ENCODE data around the gene GPC6.
A peak's percentile ranks its signal among the peaks of the same experiment; 100 is the strongest.
"Not testable (repeated sequence)": the region's sequence is repeated elsewhere in the genome, so short reads cannot be mapped to it uniquely, and the experiment has no call there.

Gene GPC6

GRCh38 chr13:93226623-93227279 lies at the start of gene GPC6:
Gene GPC6 (plus strand): TSS chr13:93226807.
- Histone ChIP-seq H3K36me3 (ENCODE audit: control insufficient read depth in 1 of 2, insufficient read depth in 2 of 2, low read length in 2 of 2) (no peaks in the 10 kb centered on the region), H3K27ac (ENCODE audit: low read length) (peak within 1 kb of the TSS; percentile 48), H3K4me1 (ENCODE audit: control insufficient read depth in 1 of 2, insufficient read depth in 2 of 2, low read length in 2 of 2) (peaks cover 0 to 24% of the 10 kb centered on the region in 2 donors), H3K4me3 (ENCODE audit: low read depth in 1 of 2, low read length in 2 of 2) (peak within 1 kb of the TSS; percentile 62 to 82), H3K9me3 (ENCODE audit: control insufficient read depth in 1 of 2, low read length in 2 of 2) (no peaks in the 10 kb centered on the region), H3K27me3 (ENCODE audit: low read depth, low read length) (peaks cover 7% of the 10 kb centered on the region)

GRCh38 chr13:93180356-93180969 lies 46.1 kb upstream of the GPC6 start:
- Histone ChIP-seq H3K36me3 (ENCODE audit: control insufficient read depth in 1 of 2, insufficient read depth in 2 of 2, low read length in 2 of 2) (no peaks in the 10 kb centered on the region), H3K27me3 (ENCODE audit: low read depth, low read length) (no peaks in the 10 kb centered on the region)

GRCh38 chr13:93182406-93182805 lies 44.2 kb upstream of the GPC6 start:
- H3K27me3 ChIP-seq (ENCODE audit: low read depth, low read length), result no peaks in the 10 kb centered on the region

More at GRCh38 chr13:93180356-93180969, 46.1 kb upstream of the GPC6 start:
- no peak overlapping the region for H3K4me3 ChIP-seq (ENCODE audit: low read depth in 1 of 2, low read length in 2 of 2)
- no peaks in the 10 kb centered on the region for H3K9me3 ChIP-seq (ENCODE audit: control insufficient read depth in 1 of 2, low read length in 2 of 2)
- H3K4me1 ChIP-seq (ENCODE audit: control insufficient read depth in 1 of 2, insufficient read depth in 2 of 2, low read length in 2 of 2), result no peaks in the 10 kb centered on the region
- H3K27ac ChIP-seq (ENCODE audit: low read length), result no peak overlapping the region

GRCh38 chr13:93183302-93183701 lies 43.3 kb upstream of the GPC6 start:
- no peak overlapping the region for H3K4me3 ChIP-seq (ENCODE audit: low read depth in 1 of 2, low read length in 2 of 2)
- no peaks in the 10 kb centered on the region for H3K36me3 ChIP-seq (ENCODE audit: control insufficient read depth in 1 of 2, insufficient read depth in 2 of 2, low read length in 2 of 2)
- no peaks in the 10 kb centered on the region for H3K27me3 ChIP-seq (ENCODE audit: low read depth, low read length)
- H3K4me1 ChIP-seq (ENCODE audit: control insufficient read depth in 1 of 2, insufficient read depth in 2 of 2, low read length in 2 of 2), result no peaks in the 10 kb centered on the region
- H3K9me3 ChIP-seq (ENCODE audit: control insufficient read depth in 1 of 2, low read length in 2 of 2), result no peaks in the 10 kb centered on the region
- H3K27ac ChIP-seq (ENCODE audit: low read length), result no peak overlapping the region

More at GRCh38 chr13:93182406-93182805, 44.2 kb upstream of the GPC6 start:
- Histone ChIP-seq H3K36me3 (ENCODE audit: control insufficient read depth in 1 of 2, insufficient read depth in 2 of 2, low read length in 2 of 2) (no peaks in the 10 kb centered on the region), H3K4me1 (ENCODE audit: control insufficient read depth in 1 of 2, insufficient read depth in 2 of 2, low read length in 2 of 2) (no peaks in the 10 kb centered on the region), H3K27ac (ENCODE audit: low read length) (no peak overlapping the region), H3K4me3 (ENCODE audit: low read depth in 1 of 2, low read length in 2 of 2) (no peak overlapping the region), H3K9me3 (ENCODE audit: control insufficient read depth in 1 of 2, low read length in 2 of 2) (no peaks in the 10 kb centered on the region)

- H3K27ac ChIP-seq (ENCODE audit: low read length), result no peak overlapping the region
- no peak overlapping the region for H3K4me3 ChIP-seq (ENCODE audit: low read depth in 1 of 2, low read length in 2 of 2)
- H3K36me3 ChIP-seq (ENCODE audit: control insufficient read depth in 1 of 2, insufficient read depth in 2 of 2, low read length in 2 of 2), result no peaks in the 10 kb centered on the region
- no peaks in the 10 kb centered on the region for H3K27me3 ChIP-seq (ENCODE audit: low read depth, low read length)
- H3K4me1 ChIP-seq (ENCODE audit: control insufficient read depth in 1 of 2, insufficient read depth in 2 of 2, low read length in 2 of 2), result no peaks in the 10 kb centered on the region
- H3K9me3 ChIP-seq (ENCODE audit: control insufficient read depth in 1 of 2, low read length in 2 of 2), result peaks cover 0 to 12% of the 10 kb centered on the region in 2 donors
These were observed 36.6 kb upstream of the GPC6 start for GRCh38 chr13:93190006-93190405.

GRCh38 chr13:93193682-93194081 lies 32.9 kb upstream of the GPC6 start:
- Histone ChIP-seq H3K9me3 (ENCODE audit: control insufficient read depth in 1 of 2, low read length in 2 of 2) (peaks cover 0 to 16% of the 10 kb centered on the region in 2 donors), H3K36me3 (ENCODE audit: control insufficient read depth in 1 of 2, insufficient read depth in 2 of 2, low read length in 2 of 2) (no peaks in the 10 kb centered on the region), H3K4me3 (ENCODE audit: low read depth in 1 of 2, low read length in 2 of 2) (no peak overlapping the region), H3K27me3 (ENCODE audit: low read depth, low read length) (no peaks in the 10 kb centered on the region), H3K27ac (ENCODE audit: low read length) (no peak overlapping the region), H3K4me1 (ENCODE audit: control insufficient read depth in 1 of 2, insufficient read depth in 2 of 2, low read length in 2 of 2) (no peaks in the 10 kb centered on the region)

- H3K4me3 ChIP-seq (ENCODE audit: low read depth in 1 of 2, low read length in 2 of 2), result no peak overlapping the region
These were observed 26.8 kb upstream of the GPC6 start for GRCh38 chr13:93199856-93200255.

GRCh38 chr13:93200626-93201025 lies 26.0 kb upstream of the GPC6 start:
- Histone ChIP-seq H3K27ac (ENCODE audit: low read length) (no peak overlapping the region), H3K9me3 (ENCODE audit: control insufficient read depth in 1 of 2, low read length in 2 of 2) (peaks cover 0 to 4% of the 10 kb centered on the region in 2 donors), H3K4me3 (ENCODE audit: low read depth in 1 of 2, low read length in 2 of 2) (no peak overlapping the region), H3K36me3 (ENCODE audit: control insufficient read depth in 1 of 2, insufficient read depth in 2 of 2, low read length in 2 of 2) (no peaks in the 10 kb centered on the region), H3K4me1 (ENCODE audit: control insufficient read depth in 1 of 2, insufficient read depth in 2 of 2, low read length in 2 of 2) (no peaks in the 10 kb centered on the region), H3K27me3 (ENCODE audit: low read depth, low read length) (no peaks in the 10 kb centered on the region)

More at GRCh38 chr13:93199856-93200255, 26.8 kb upstream of the GPC6 start:
- Histone ChIP-seq H3K27me3 (ENCODE audit: low read depth, low read length) (no peaks in the 10 kb centered on the region), H3K4me1 (ENCODE audit: control insufficient read depth in 1 of 2, insufficient read depth in 2 of 2, low read length in 2 of 2) (no peaks in the 10 kb centered on the region), H3K27ac (ENCODE audit: low read length) (no peak overlapping the region), H3K9me3 (ENCODE audit: control insufficient read depth in 1 of 2, low read length in 2 of 2) (peaks cover 0 to 4% of the 10 kb centered on the region in 2 donors), H3K36me3 (ENCODE audit: control insufficient read depth in 1 of 2, insufficient read depth in 2 of 2, low read length in 2 of 2) (no peaks in the 10 kb centered on the region)

- no peak overlapping the region for H3K27ac ChIP-seq (ENCODE audit: low read length)
- no peaks in the 10 kb centered on the region for H3K9me3 ChIP-seq (ENCODE audit: control insufficient read depth in 1 of 2, low read length in 2 of 2)
- H3K4me1 ChIP-seq (ENCODE audit: control insufficient read depth in 1 of 2, insufficient read depth in 2 of 2, low read length in 2 of 2), result no peaks in the 10 kb centered on the region
- H3K27me3 ChIP-seq (ENCODE audit: low read depth, low read length), result no peaks in the 10 kb centered on the region
- H3K4me3 ChIP-seq (ENCODE audit: low read depth in 1 of 2, low read length in 2 of 2), result no peak overlapping the region
- no peaks in the 10 kb centered on the region for H3K36me3 ChIP-seq (ENCODE audit: control insufficient read depth in 1 of 2, insufficient read depth in 2 of 2, low read length in 2 of 2)
These were observed 24.5 kb upstream of the GPC6 start for GRCh38 chr13:93201992-93202558.

- H3K4me3 ChIP-seq (ENCODE audit: low read depth in 1 of 2, low read length in 2 of 2); H3K4me1 ChIP-seq (ENCODE audit: control insufficient read depth in 1 of 2, insufficient read depth in 2 of 2, low read length in 2 of 2); H3K9me3 ChIP-seq (ENCODE audit: control insufficient read depth in 1 of 2, low read length in 2 of 2); H3K36me3 ChIP-seq (ENCODE audit: control insufficient read depth in 1 of 2, insufficient read depth in 2 of 2, low read length in 2 of 2); H3K27me3 ChIP-seq (ENCODE audit: low read depth, low read length); H3K27ac ChIP-seq (ENCODE audit: low read length): not testable (repeated sequence)
These were observed 19.7 kb upstream of the GPC6 start for GRCh38 chr13:93206778-93207392.

- H3K36me3 ChIP-seq (ENCODE audit: control insufficient read depth in 1 of 2, insufficient read depth in 2 of 2, low read length in 2 of 2), result no peaks in the 10 kb centered on the region
- H3K27me3 ChIP-seq (ENCODE audit: low read depth, low read length), result no peaks in the 10 kb centered on the region
- H3K4me3 ChIP-seq (ENCODE audit: low read depth in 1 of 2, low read length in 2 of 2), result no peak overlapping the region
- no peaks in the 10 kb centered on the region for H3K9me3 ChIP-seq (ENCODE audit: control insufficient read depth in 1 of 2, low read length in 2 of 2)
- no peaks in the 10 kb centered on the region for H3K4me1 ChIP-seq (ENCODE audit: control insufficient read depth in 1 of 2, insufficient read depth in 2 of 2, low read length in 2 of 2)
- no peak overlapping the region for H3K27ac ChIP-seq (ENCODE audit: low read length)
These were observed 10.5 kb upstream of the GPC6 start for GRCh38 chr13:93216122-93216521.

Measured in muscle layer of duodenum (tissue), 2 donors.